ENCODE measurements around the gene TRMT10A.

GRCh38 chr4:99572527-99573240, 8.8 kb upstream of the TRMT10A start:
- TF ChIP-seq CTCF (IDR thresholded peaks at IDR 0.05 in 8 of 11, conservative IDR thresholded peaks at IDR 0.05 in 3 of 11) = no peak
- TF ChIP-seq POLR2AphosphoS5 (IDR thresholded peaks at IDR 0.05) = no peak
